Measurements from ENCODE around the gene HFE. TPM values are rescaled to one million over a fixed set of nuclear protein-coding genes. Genes with fewer than 3 reads are reported as not detected.

Gene HFE
- total and polyA plus RNA-seq, 2 of the 13 experiments (the other 11 are each of a cell fraction or from before 2014, with no cell fraction given): 3.7 to 6.3 TPM

DNA sequence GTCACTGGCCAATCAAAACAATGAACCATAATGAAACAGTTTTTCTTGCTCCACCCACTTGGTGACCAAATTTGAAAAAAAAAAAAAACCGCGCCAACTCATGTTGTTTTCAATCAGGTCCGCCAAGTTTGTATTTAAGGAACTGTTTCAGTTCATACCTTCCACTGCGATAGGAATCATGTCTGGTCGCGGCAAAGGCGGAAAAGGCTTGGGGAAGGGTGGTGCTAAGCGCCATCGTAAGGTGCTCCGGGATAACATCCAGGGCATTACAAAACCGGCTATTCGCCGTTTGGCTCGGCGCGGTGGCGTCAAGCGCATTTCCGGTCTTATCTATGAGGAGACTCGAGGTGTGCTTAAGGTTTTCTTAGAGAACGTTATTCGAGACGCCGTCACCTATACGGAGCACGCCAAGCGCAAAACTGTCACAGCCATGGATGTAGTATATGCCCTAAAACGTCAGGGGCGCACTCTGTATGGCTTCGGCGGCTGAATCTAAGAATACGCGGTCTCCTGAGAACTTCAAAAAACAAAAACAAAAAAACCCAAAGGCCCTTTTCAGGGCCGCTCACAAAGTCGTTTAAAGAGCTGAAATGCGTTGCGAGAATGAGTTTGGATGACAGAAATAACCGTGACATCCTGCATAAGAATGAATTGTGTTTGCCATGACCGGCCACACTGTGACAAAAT, 16.7 kb downstream of the HFE start (continued):
- TF ChIP-seq HMG20A (CRISPR knock-in tag; IDR thresholded peaks at IDR 0.05; ENCODE audit: borderline replicate concordance) (no peak), CBX5 (CRISPR knock-in tag; IDR thresholded peaks at IDR 0.05; ENCODE audit: borderline replicate concordance) (peak; percentile 86; the same call in 1 of the 2 replicates), PLRG1 (conservative IDR thresholded peaks at IDR 0.05) (no peak), THRA (CRISPR knock-in tag; IDR thresholded peaks at IDR 0.05; ENCODE audit: borderline replicate concordance) (peak; percentile 57; the same call in 1 of the 2 replicates), JARID2 (CRISPR knock-in tag; IDR thresholded peaks at IDR 0.05; ENCODE audit: insufficient replicate concordance) (peak; percentile 57), ZNF34 (CRISPR knock-in tag; IDR thresholded peaks at IDR 0.05; ENCODE audit: borderline replicate concordance) (peak; percentile 90; the same call in 1 of the 2 replicates), NCOA5 (CRISPR knock-in tag; IDR thresholded peaks at IDR 0.05) (peak; percentile 95; the same call in 1 of the 2 replicates), CCDC6 (CRISPR knock-in tag; IDR thresholded peaks at IDR 0.05) (peak; percentile 90; the same call in 1 of the 2 replicates), HDAC6 (IDR thresholded peaks at IDR 0.05; ENCODE audit: low read depth, low read length) (peak; percentile 76; the same call in 1 of the 2 replicates), ZNF350 (CRISPR knock-in tag; IDR thresholded peaks at IDR 0.05; ENCODE audit: borderline replicate concordance, low read depth) (peak; percentile 93), MATR3 (CRISPR knock-in tag; IDR thresholded peaks at IDR 0.05) (no peak), ZNF20 (CRISPR knock-in tag; IDR thresholded peaks at IDR 0.05) (peak; percentile 41; the same call in 1 of the 2 replicates), NFRKB (IDR thresholded peaks at IDR 0.05) (no peak), TAF15 (IDR thresholded peaks at IDR 0.05; ENCODE audit: low read depth, low read length, poor library complexity, severe bottlenecking) (peak; percentile 73), CBX2 (IDR thresholded peaks at IDR 0.05; ENCODE audit: low read depth, low read length) (no peak), CBX2 (CRISPR knock-in tag; IDR thresholded peaks at IDR 0.05; ENCODE audit: low read depth) (no peak), NFE2L2 (IDR thresholded peaks at IDR 0.05; ENCODE audit: low read length) (no peak), ETV5 (CRISPR knock-in tag; IDR thresholded peaks at IDR 0.05; ENCODE audit: borderline replicate concordance) (peak; percentile 92), KLF11 (CRISPR knock-in tag; IDR thresholded peaks at IDR 0.05) (peak; percentile 95), DMAP1 (CRISPR knock-in tag; IDR thresholded peaks at IDR 0.05) (peak; percentile 79), PLSCR1 (CRISPR knock-in tag; IDR thresholded peaks at IDR 0.05; ENCODE audit: borderline replicate concordance) (no peak), NR2C2 (CRISPR knock-in tag; IDR thresholded peaks at IDR 0.05; ENCODE audit: borderline replicate concordance) (peak; percentile 61; the same call in 1 of the 2 replicates), THAP11 (CRISPR knock-in tag; IDR thresholded peaks at IDR 0.05) (peak; percentile 89), ZNF605 (CRISPR knock-in tag; IDR thresholded peaks at IDR 0.05) (peak; percentile 94), KDM5B (CRISPR knock-in tag; IDR thresholded peaks at IDR 0.05; ENCODE audit: borderline replicate concordance) (peak; percentile 99), SIN3A (IDR thresholded peaks at IDR 0.05; ENCODE audit: borderline replicate concordance, low read depth, low read length) (peak; percentile 99), BRF2 (CRISPR knock-in tag; IDR thresholded peaks at IDR 0.05) (peak; percentile 97)
- TF ChIP-seq, protein P1, sequence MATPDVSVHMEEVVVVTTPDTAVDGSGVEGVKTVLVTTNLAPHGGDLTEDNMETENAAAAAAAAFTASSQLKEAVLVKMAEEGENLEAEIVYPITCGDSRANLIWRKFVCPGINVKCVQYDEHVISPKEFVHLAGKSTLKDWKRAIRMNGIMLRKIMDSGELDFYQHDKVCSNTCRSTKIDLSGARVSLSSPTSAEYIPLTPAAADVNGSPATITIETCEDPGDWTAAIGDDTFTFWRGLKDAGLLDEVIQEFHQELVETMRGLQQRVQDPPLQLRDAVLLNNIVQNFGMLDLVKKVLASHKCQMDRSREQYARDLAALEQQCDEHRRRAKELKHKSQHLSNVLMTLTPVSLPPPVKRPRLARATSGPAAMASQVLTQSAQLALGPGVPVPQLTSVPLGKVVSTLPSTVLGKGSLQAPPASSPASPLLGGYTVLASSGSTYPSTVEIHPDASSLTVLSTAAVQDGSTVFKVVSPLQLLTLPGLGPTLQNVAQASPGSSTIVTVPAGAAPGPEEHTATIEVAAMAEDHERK (CRISPR knock-in tag; IDR thresholded peaks at IDR 0.05; ENCODE audit: low read depth): no peak; the same call in 1 of the 2 replicates
